Loucy (cell line): ENCODE measurements around the gene TXN2.

Source experiments
- EZH2phosphoT487 ChIP-seq: fragments of 200-600 bp; IDR thresholded peaks from 2 replicates; pipeline ENCODE4 v1.6.1; 2018; ENCODE audit warnings: antibody characterized with exemption, mild to moderate bottlenecking, moderate library complexity, borderline replicate concordance
- TF ChIP-seq, protein P1 (sequence below): fragments of 200-600 bp; sonication (generic); conservative IDR thresholded peaks from 2 replicates; pipeline ENCODE4 v1.5.1; 2014; ENCODE audit warnings: mild to moderate bottlenecking, antibody characterized with exemption, low read length

DNA sequence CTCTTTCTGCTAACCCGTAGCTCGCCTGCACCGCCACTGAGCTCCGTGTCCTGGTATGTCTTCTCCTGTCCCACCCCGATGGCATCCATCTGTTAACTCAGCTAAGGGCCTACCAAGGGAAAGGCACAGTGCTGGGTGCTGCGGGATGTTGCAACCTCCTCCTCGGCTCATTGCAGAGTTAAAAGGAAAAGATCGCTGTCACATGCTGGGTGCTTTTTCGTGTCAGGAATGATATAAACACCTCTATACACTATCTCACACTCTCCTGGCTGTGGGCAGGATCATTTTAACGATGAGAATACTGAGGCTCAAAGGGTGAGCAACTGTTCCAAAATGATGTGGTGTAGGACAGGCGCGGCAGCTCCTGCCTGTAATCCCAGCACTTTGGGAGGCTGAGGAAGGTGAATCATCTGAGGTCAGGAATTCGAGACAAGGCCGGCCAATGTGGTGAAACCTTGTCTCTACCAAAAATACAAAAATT lies 10.1 kb downstream of the TXN2 start:
- TF ChIP-seq, protein P1, sequence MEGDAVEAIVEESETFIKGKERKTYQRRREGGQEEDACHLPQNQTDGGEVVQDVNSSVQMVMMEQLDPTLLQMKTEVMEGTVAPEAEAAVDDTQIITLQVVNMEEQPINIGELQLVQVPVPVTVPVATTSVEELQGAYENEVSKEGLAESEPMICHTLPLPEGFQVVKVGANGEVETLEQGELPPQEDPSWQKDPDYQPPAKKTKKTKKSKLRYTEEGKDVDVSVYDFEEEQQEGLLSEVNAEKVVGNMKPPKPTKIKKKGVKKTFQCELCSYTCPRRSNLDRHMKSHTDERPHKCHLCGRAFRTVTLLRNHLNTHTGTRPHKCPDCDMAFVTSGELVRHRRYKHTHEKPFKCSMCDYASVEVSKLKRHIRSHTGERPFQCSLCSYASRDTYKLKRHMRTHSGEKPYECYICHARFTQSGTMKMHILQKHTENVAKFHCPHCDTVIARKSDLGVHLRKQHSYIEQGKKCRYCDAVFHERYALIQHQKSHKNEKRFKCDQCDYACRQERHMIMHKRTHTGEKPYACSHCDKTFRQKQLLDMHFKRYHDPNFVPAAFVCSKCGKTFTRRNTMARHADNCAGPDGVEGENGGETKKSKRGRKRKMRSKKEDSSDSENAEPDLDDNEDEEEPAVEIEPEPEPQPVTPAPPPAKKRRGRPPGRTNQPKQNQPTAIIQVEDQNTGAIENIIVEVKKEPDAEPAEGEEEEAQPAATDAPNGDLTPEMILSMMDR, result no peak
- TF ChIP-seq EZH2phosphoT487, result no peak
